ENCODE data around the gene PXMP4. TPM values are rescaled to one million over a fixed set of nuclear protein-coding genes. Genes with fewer than 3 reads are reported as not detected.
A peak's percentile ranks its signal among the peaks of the same experiment; 100 is the strongest.

PXMP4 gene
- total and polyA plus RNA-seq, 9 of the 15 experiments (the other 6 are each of a cell fraction or from before 2014, with no cell fraction given) = 4.8 to 29.1 (median 6.8) TPM

GRCh38 chr20:33674294-33675135 is 45.6 kb downstream of the PXMP4 start, which contains the start of gene NECAB3 (continued):
- TF ChIP-seq ZNF398 (CRISPR knock-in tag; IDR thresholded peaks at IDR 0.05) = no peak
- TF ChIP-seq ZNF280A (IDR thresholded peaks at IDR 0.05; ENCODE audit: low read depth, partially characterized antibody) = no peak
- peak; percentile 83 for TF ChIP-seq ZFX (CRISPR knock-in tag; IDR thresholded peaks at IDR 0.05)
- no peak for TF ChIP-seq HNRNPL (IDR thresholded peaks at IDR 0.05; ENCODE audit: low read depth, low read length)
- TF ChIP-seq MGA (IDR thresholded peaks at IDR 0.05) = no peak
- peak; percentile 46 for TF ChIP-seq TBP (optimal IDR thresholded peaks at IDR 0.05; ENCODE audit: low read depth, low read length)
- no peak for TF ChIP-seq ZFP36 (IDR thresholded peaks at IDR 0.05; ENCODE audit: low read depth, low read length, partially characterized antibody)
- TF ChIP-seq SREBF1 (IDR thresholded peaks at IDR 0.05; ENCODE audit: borderline replicate concordance, low read depth, low read length) = no peak
- peak; percentile 17 to 83 (median 75) for TF ChIP-seq YY1 (IDR thresholded peaks at IDR 0.05; ENCODE audit: borderline replicate concordance in 1 of 3, control insufficient read depth in 1 of 3, extremely low read depth in 1 of 3, insufficient read depth in 3 of 3, insufficient read length in 1 of 3, insufficient replicate concordance in 2 of 3, low read depth in 1 of 3, low read length in 2 of 3)
